ENCODE measurements around the gene RBCK1.
"Not testable (repeated sequence)": the region's sequence is repeated elsewhere in the genome, so short reads cannot be mapped to it uniquely, and the experiment has no call there.

Gene RBCK1

DNA sequence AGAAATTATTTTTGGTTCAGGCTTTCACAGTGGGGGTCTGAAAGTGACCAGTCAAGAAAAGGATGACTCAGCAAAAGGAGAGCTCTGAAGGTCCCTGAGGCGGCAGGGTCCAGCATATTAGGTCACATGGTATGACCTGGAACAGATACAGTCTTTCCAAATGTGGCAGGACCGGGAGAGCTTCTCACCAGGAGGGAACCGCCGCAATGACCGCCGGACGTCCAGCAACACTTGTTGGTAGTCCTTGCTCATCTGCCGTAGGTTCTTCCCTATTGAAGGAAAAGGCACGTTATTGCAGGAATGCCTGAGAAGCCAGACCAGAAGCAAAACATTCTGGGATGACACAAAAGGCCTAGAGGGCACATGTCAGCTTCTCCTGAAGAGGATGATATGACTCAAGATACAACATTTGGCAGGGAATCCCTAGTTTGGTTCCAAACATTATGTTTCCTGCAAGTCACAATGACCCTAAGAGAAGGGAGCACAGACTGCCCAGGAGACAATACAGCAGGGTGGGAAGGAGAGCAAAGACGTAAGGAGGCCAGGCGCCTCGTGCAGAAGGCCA lies 36.8 kb downstream of the RBCK1 start:
- H3K27ac ChIP-seq (ENCODE audit: low read depth, low read length, poor library complexity, severe bottlenecking) = no peak overlapping the region
- 0 out of 2 replicates have a peak, but pooled peaks cover 5% of the 10 kb centered on the region for H3K79me2 ChIP-seq (ENCODE audit: insufficient read depth, low read length)
- H2AFZ ChIP-seq (ENCODE audit: low read length) = no peak overlapping the region
- no peak overlapping the region for H3K9ac ChIP-seq (ENCODE audit: low read length)
- no peaks in the 10 kb centered on the region for H4K20me1 ChIP-seq (ENCODE audit: insufficient read depth, low read length)
- no peaks in the 10 kb centered on the region for H3F3A ChIP-seq (ENCODE audit: insufficient read depth, low read length)
- H3K4me3 ChIP-seq (ENCODE audit: low read depth, low read length, poor library complexity, severe bottlenecking) = no peak overlapping the region
- no peaks in the 10 kb centered on the region for H3K4me1 ChIP-seq (ENCODE audit: insufficient read depth, low read length, severe bottlenecking)
- H3K9me2 ChIP-seq (ENCODE audit: low read depth, low read length) = no peaks in the 10 kb centered on the region
- peaks cover 42% of the 10 kb centered on the region for H3K36me3 ChIP-seq (ENCODE audit: insufficient read depth, low read length)
- no peaks in the 10 kb centered on the region for H3K9me3 ChIP-seq (ENCODE audit: low read length)
- H3K4me2 ChIP-seq (ENCODE audit: low read length) = no peak overlapping the region
- H3K27me3 ChIP-seq (ENCODE audit: insufficient read depth, low read length) = no peaks in the 10 kb centered on the region
- TF ChIP-seq CTCF (IDR thresholded peaks at IDR 0.05; ENCODE audit: low read length) (no peak), EZH2 (IDR thresholded peaks at IDR 0.05; ENCODE audit: borderline replicate concordance, low read length) (no peak)

DNA sequence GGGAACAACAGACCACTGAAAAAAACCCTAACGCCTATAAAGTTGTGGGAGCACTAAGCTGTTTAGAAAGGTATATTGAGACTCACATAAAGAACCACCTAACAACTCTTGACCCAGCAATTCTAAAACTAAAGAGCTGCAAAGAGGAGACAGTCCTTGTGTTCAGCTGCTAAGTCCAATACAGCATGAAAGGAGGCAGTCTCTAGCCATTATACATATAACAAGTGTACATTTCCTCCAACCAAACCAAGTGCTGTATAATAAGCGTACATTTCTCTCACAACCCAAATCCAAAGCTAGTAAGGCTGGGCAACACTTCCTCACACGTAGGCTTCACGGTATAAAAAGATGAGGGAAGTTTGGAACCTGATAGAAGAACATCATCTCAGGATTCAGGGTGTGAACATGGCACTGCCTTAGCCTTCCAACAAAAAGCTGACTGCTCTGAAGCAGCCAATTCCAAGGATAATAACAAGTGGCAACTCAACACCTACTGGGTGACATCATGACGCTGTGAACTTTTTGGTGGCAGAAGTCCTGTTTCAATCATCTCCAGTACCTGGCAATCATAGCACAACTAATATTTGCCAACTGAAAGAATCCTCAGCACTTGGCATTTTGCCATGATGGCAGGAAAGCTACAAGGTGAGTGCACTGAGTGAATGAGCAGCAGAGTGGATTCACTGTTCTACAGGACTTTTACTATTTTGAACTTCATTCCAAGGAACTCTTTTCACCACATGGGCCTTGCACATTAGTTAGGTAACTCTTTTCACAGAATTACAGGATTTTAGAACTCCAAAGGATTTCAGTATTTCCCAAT lies 37.6 kb downstream of the RBCK1 start:
- H3F3A ChIP-seq (ENCODE audit: insufficient read depth, low read length) = no peaks in the 10 kb centered on the region
- H3K4me1 ChIP-seq (ENCODE audit: insufficient read depth, low read length, severe bottlenecking) = no peaks in the 10 kb centered on the region
- peaks cover 34% of the 10 kb centered on the region; the same call in 1 of the 2 replicates for H3K36me3 ChIP-seq (ENCODE audit: insufficient read depth, low read length)
- TF ChIP-seq EZH2 (IDR thresholded peaks at IDR 0.05; ENCODE audit: borderline replicate concordance, low read length) (no peak), CTCF (IDR thresholded peaks at IDR 0.05; ENCODE audit: low read length) (no peak)
- H2AFZ ChIP-seq (ENCODE audit: low read length) = no peak overlapping the region
- no peak overlapping the region for H3K4me2 ChIP-seq (ENCODE audit: low read length)
- H3K4me3 ChIP-seq (ENCODE audit: low read depth, low read length, poor library complexity, severe bottlenecking) = no peak overlapping the region
- no peaks in the 10 kb centered on the region for H3K9me3 ChIP-seq (ENCODE audit: low read length)
- H3K9me2 ChIP-seq (ENCODE audit: low read depth, low read length) = no peaks in the 10 kb centered on the region
- H3K27ac ChIP-seq (ENCODE audit: low read depth, low read length, poor library complexity, severe bottlenecking) = no peak overlapping the region
- 0 out of 2 replicates have a peak, but pooled peaks cover 7% of the 10 kb centered on the region for H3K79me2 ChIP-seq (ENCODE audit: insufficient read depth, low read length)
- H3K9ac ChIP-seq (ENCODE audit: low read length) = no peak overlapping the region
- H4K20me1 ChIP-seq (ENCODE audit: insufficient read depth, low read length) = no peaks in the 10 kb centered on the region
- no peaks in the 10 kb centered on the region for H3K27me3 ChIP-seq (ENCODE audit: insufficient read depth, low read length)

- not testable (repeated sequence) for H2AFZ ChIP-seq (ENCODE audit: low read length); H3K4me2 ChIP-seq (ENCODE audit: low read length); H3K9me3 ChIP-seq (ENCODE audit: low read length); H3K27ac ChIP-seq (ENCODE audit: low read depth, low read length, poor library complexity, severe bottlenecking); H4K20me1 ChIP-seq (ENCODE audit: insufficient read depth, low read length); H3K9me2 ChIP-seq (ENCODE audit: low read depth, low read length); H3K27me3 ChIP-seq (ENCODE audit: insufficient read depth, low read length); H3K4me1 ChIP-seq (ENCODE audit: insufficient read depth, low read length, severe bottlenecking); H3K4me3 ChIP-seq (ENCODE audit: low read depth, low read length, poor library complexity, severe bottlenecking); H3K36me3 ChIP-seq (ENCODE audit: insufficient read depth, low read length); H3F3A ChIP-seq (ENCODE audit: insufficient read depth, low read length); H3K9ac ChIP-seq (ENCODE audit: low read length)
- H3K79me2 ChIP-seq (ENCODE audit: insufficient read depth, low read length) = peaks cover 11% of the 10 kb centered on the region
Measured at GRCh38 chr20:452021-452420, 43.9 kb downstream of the RBCK1 start.
